MM.1S (cell line): ENCODE measurements around the gene HP.

Source experiments
- CTCF ChIP-seq: fragments of 300-600 bp; sonication (generic); IDR thresholded peaks from 2 replicates; pipeline ENCODE4 v1.5.1; 2016; ENCODE audit warnings: antibody characterized with exemption, low read length, mixed read lengths
- EZH2phosphoT487 ChIP-seq: fragments of 300-600 bp; sonication (generic); IDR thresholded peaks from 2 replicates; pipeline ENCODE4 v1.6.1; 2018; ENCODE audit warnings: antibody characterized with exemption, low read length

DNA sequence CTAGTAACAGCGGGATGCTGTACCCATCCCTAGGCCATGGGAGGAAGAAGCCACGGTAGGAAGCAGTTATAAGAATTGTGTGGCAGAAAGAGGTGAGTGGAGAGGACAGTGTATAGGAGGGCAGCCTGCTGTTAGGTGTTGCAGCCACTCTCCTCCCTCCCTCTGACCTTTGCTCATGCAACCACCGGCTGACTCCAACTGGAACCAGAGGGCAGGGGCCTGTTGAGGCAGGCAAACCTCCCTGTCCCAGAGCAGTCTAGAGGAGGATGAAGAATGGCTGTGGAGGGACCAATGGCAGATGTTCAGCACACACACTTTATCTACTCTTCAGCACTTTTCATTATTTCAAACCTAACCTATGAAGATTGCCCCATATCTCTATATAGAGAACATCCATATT, 36.9 kb downstream of the HP start:
- TF ChIP-seq CTCF (no peak), EZH2phosphoT487 (no peak)
